Panc1 (cell line): Measurements from ENCODE around the gene BAHCC1.

Source experiments
- CTCF ChIP-seq: fragments of 450-650 bp; IDR thresholded peaks from 2 replicates; pipeline ENCODE4 v1.5.1; 2017; ENCODE audit warnings: mild to moderate bottlenecking
- POLR2AphosphoS5 ChIP-seq: IDR thresholded peaks from 2 replicates; pipeline ENCODE4 v1.6.1; 2012; ENCODE audit warnings: mild to moderate bottlenecking, low read depth, low read length, moderate library complexity

GRCh38 chr17:81460856-81461460, 65.7 kb downstream of the BAHCC1 start:
- no peak for TF ChIP-seq CTCF
- no peak for TF ChIP-seq POLR2AphosphoS5
